Glomerular visceral epithelial cell (primary cell): Measurements from ENCODE around the gene TUBGCP2.

Experiments
- DNase-seq: peaks from one replicate; pipeline ENCODE4 v3.0.0-alpha.2; 2016; ENCODE audit errors: extremely low spot score

TUBGCP2 gene

GRCh38 chr10:133279326-133280226 is 29.1 kb downstream of the TUBGCP2 start:
- DNase-seq = no peak

- peak; percentile 74 for DNase-seq
These were observed 30.0 kb downstream of the TUBGCP2 start for GRCh38 chr10:133278577-133279265.

GRCh38 chr10:133277993-133278576 is 30.6 kb downstream of the TUBGCP2 start:
- no peak for DNase-seq

GRCh38 chr10:133277277-133277992 is 31.2 kb downstream of the TUBGCP2 start:
- DNase-seq = no peak

- DNase-seq = no peak
These were observed 32.1 kb downstream of the TUBGCP2 start, which contains the start of gene ADAM8 for GRCh38 chr10:133276435-133277201. ADAM8 (minus strand) TSS chr10:133276868; CDS start chr10:133276817, 51 bp downstream.

GRCh38 chr10:133276100-133276434 is 32.6 kb downstream of the TUBGCP2 start:
- no peak for DNase-seq

- no peak for DNase-seq
These were observed 33.0 kb downstream of the TUBGCP2 start for GRCh38 chr10:133275684-133276092.

- DNase-seq = no peak
These were observed 33.7 kb downstream of the TUBGCP2 start for GRCh38 chr10:133274751-133275683.

- DNase-seq = no peak
These were observed 35.0 kb downstream of the TUBGCP2 start for GRCh38 chr10:133273534-133274143.

GRCh38 chr10:133272964-133273420 is 35.7 kb downstream of the TUBGCP2 start:
- no peak for DNase-seq

GRCh38 chr10:133272301-133272963 is 36.2 kb downstream of the TUBGCP2 start:
- DNase-seq = no peak

- DNase-seq = no peak
These were observed 37.0 kb downstream of the TUBGCP2 start for GRCh38 chr10:133271521-133272300.

GRCh38 chr10:133270773-133271297 is 37.8 kb downstream of the TUBGCP2 start:
- no peak for DNase-seq

- no peak for DNase-seq
These were observed 38.5 kb downstream of the TUBGCP2 start for GRCh38 chr10:133270204-133270603.

GRCh38 chr10:133269367-133269766 is 39.3 kb downstream of the TUBGCP2 start:
- no peak for DNase-seq

- no peak for DNase-seq
These were observed 40.1 kb downstream of the TUBGCP2 start for GRCh38 chr10:133268532-133268931.

GRCh38 chr10:133267829-133268228 is 40.8 kb downstream of the TUBGCP2 start:
- no peak for DNase-seq

- DNase-seq = no peak
These were observed 41.4 kb downstream of the TUBGCP2 start for GRCh38 chr10:133267293-133267692.
